A673 (cell line): ENCODE results near the gene NOC3L.

Experiments used
- EZH2 ChIP-seq: fragments of 200-600 bp; sonication (generic); IDR thresholded peaks from 2 replicates; pipeline ENCODE4 v1.6.1; 2017; ENCODE audit warnings: borderline replicate concordance, low read depth, mild to moderate bottlenecking, mixed read lengths, antibody characterized with exemption, low read length; ENCODE audit not compliant: poor library complexity, severe bottlenecking
- TF ChIP-seq, protein P1 (sequence below): fragments of 300-800, 200-600 bp; sonication (generic); conservative IDR thresholded peaks from 2 replicates; pipeline ENCODE4 v1.5.1; 2017; ENCODE audit warnings: low read depth, mild to moderate bottlenecking, antibody characterized with exemption, low read length, moderate library complexity, mixed read lengths

DNA sequence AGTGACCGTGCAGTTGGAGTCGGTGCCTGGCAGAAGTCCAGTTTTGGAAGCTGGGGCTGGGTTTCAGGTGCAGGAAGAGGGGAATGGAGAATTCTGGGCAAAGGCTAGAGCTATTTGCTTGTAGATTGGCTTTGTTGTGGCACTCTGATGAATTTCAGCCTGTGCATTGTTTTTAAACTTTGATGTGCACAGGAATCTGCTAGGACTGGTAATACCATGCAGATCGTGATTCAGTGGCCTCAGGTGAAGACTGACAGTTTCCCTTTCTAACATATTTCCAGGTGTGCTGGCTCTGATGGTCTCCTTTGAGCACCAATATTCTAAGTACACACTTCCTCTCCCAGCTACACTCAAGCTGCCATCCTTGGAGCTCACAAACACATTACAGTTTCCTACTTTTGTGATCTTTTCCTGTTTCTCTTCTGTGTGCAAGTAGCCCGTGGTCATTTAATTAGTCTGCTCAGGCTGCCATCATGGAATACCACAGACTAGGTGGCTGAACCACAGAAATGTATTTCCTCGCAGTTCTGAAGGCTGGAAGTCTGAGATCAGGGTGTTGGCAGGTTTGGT, 55.6 kb downstream of the NOC3L start:
- TF ChIP-seq, protein P1, sequence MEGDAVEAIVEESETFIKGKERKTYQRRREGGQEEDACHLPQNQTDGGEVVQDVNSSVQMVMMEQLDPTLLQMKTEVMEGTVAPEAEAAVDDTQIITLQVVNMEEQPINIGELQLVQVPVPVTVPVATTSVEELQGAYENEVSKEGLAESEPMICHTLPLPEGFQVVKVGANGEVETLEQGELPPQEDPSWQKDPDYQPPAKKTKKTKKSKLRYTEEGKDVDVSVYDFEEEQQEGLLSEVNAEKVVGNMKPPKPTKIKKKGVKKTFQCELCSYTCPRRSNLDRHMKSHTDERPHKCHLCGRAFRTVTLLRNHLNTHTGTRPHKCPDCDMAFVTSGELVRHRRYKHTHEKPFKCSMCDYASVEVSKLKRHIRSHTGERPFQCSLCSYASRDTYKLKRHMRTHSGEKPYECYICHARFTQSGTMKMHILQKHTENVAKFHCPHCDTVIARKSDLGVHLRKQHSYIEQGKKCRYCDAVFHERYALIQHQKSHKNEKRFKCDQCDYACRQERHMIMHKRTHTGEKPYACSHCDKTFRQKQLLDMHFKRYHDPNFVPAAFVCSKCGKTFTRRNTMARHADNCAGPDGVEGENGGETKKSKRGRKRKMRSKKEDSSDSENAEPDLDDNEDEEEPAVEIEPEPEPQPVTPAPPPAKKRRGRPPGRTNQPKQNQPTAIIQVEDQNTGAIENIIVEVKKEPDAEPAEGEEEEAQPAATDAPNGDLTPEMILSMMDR = no peak
- TF ChIP-seq EZH2 = no peak
